Stimulated activated CD4-positive, alpha-beta T cell treated with anti-CD3 and anti-CD28 coated beads, Interleukin-2, amount 100 ng/mL, for 4 hours (primary cell): Measurements from ENCODE around the gene IFT20.

ENCODE experiments used
- DNase-seq: peaks from one replicate; pipeline ENCODE4 v3.0.0-alpha.2; 2020; ENCODE audit warnings: low read depth

Gene IFT20, protein sequence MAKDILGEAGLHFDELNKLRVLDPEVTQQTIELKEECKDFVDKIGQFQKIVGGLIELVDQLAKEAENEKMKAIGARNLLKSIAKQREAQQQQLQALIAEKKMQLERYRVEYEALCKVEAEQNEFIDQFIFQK

DNA sequence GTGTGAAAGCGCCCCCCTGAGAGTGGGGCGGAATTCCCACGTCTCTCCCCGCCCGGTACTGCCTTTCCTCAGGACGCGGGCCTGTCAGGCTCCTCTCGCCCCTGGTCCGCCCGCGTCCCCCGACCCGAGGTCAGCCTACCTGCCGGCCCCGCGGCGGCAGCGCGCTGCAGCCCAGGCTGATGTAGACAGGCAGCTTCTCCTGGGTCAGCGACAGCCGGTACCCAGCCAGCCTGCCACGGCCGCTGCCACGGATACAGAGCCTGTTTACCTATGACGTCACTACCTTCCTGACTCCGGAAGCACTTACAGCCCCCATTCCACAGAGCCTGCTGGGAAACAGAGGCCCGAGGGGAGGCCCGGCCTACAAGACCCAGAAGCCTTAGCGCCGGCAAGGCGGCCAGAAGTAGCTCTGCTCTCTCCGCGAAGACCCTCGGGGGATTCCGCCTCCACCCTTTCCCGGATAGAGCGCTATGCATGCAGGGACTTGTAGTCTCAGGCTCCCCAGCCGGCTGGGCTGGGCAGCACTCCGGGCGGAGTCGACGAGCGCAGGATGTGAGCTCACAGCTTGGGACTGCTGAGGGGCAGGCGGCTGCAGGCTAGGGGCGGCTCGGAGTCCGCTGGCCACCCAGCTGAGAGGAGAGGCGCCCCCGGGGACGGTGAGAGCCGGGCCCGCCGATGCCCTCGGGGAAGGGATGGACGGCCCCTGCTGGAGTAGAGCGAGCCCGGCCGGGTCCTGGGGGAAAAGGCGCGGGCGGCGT is at the start of gene IFT20, which contains the start of gene TNFAIP1:
TSS of gene IFT20 (minus strand) at position 272 of the 758 bp plus-strand sequence. CDS start 3,487 bp downstream, outside the sequence.
TSS of gene TNFAIP1 (plus strand) at position 561 of the 758 bp plus-strand sequence. CDS start 3,761 bp downstream, outside the sequence.
- peak; percentile 99 for DNase-seq

DNA sequence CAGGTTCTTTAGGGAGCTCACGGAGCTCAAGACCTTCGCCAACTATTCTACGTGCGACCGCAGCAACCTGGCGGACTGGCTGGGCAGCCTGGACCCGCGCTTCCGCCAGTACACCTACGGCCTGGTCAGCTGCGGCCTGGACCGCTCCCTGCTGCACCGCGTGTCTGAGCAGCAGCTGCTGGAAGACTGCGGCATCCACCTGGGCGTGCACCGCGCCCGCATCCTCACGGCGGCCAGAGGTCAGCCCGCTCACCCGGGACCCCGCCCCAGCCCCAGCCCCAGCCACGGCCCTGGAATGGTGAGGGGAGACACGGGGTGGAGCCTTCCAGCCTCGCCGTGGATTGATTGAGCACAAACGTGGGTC is 49.7 kb upstream of the IFT20 start:
- DNase-seq, result no peak

DNA sequence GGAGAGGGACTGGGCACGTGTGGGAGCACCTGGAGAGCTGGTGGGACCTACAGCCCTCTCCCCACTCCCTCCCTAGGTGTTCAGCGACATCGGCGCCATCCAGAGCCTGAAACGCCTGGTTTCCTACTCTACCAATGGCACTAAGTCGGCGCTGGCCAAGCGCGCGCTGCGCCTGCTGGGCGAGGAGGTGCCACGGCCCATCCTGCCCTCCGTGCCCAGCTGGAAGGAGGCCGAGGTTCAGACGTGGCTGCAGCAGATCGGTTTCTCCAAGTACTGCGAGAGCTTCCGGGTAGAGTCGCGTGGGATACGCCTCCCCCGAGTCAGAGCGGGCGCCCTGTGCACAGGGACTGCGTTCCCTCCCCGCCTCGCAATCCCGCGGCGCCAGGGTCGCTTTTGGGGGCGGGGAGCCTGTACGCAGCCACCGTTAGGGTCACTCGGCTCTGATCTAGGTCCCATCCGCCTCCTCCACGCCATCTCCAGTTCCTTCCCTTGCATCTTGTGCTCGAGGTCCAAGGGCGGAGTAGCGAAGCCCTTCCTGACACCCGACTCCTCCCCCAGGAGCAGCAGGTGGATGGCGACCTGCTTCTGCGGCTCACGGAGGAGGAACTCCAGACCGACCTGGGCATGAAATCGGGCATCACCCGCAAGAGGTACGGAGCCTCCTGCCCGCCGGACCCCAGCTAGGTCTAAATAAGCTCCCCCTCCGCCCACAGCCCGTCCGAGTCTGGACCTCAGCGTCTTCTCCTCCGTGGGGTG is 49.2 kb upstream of the IFT20 start:
- peak; percentile 53 for DNase-seq

DNA sequence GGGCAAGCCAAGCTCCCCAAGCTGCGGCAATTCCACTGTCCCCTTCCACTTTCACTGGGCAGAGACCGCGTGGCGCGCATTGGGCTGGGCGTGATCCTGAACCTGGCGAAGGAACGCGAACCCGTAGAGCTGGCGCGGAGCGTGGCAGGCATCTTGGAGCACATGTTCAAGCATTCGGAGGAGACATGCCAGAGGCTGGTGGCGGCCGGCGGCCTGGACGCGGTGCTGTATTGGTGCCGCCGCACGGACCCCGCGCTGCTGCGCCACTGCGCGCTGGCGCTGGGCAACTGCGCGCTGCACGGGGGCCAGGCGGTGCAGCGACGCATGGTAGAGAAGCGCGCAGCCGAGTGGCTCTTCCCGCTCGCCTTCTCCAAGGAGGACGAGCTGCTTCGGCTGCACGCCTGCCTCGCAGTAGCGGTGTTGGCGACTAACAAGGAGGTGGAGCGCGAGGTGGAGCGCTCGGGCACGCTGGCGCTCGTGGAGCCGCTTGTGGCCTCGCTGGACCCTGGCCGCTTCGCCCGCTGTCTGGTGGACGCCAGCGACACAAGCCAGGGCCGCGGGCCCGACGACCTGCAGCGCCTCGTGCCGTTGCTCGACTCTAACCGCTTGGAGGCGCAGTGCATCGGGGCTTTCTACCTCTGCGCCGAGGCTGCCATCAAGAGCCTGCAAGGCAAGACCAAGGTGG is 46.0 kb upstream of the IFT20 start:
- no peak for DNase-seq

DNA sequence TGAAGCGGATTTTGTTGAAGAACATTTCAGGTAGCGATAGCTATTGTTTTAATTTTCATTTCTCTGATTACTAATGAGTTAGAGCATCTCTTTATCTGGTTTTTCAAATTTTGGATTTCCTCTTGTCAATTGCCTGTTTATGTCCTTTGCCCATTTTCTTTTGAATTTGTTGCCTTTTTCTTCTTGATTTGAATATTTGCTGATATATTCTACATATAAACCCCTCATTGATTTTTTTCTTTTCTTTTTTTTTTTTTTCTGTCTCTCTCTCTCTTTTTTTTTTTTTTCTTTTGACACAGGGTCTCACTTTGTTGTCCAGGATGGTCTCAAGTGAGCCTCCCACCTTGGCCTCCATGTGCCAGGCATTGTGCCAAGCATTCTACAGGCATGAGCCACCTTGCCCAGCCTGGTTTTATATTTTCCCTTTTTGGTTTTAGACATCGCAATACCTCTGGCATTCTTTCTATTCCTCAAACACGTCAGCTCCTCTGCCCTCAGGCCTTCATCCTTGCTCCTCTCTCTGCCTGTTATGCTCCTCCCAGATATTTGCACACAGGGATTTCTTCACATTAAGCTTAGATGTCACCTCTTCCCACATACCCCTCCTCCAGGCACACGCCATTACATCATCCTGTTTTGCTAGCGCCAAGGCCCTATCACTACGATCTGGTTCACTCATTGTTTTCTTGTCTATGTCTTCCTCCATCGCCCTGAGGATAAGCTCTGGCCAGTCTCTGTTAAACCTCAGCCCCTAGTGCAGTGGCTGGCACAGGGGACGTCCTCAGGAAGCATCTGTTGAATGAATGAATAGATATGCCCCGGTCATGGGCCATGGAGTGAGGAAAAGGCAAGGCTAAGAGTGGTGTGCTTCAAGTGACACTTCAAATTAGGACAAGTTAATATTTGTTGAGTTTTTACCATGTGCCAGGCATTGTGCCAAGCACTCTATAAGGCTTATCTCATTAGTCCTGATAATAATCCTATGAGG is 44.8 kb upstream of the IFT20 start:
- DNase-seq, result no peak

DNA sequence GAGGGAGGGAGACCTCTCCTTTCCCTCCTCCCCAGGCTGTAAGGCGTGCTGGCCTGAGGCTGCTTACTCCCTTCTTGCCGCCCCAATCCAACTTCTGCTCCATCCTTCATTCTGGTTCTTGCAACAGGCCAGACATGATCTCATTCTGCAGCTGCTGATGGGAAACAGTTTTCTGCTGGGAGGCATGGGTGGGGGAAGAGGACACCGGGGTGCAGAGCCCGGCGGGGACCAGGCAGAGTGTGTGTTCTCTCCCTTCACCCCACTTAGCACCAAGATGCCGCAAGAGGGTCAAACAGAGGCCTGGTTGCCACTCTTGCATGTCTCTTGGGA is 37.6 kb upstream of the IFT20 start:
- no peak for DNase-seq

DNA sequence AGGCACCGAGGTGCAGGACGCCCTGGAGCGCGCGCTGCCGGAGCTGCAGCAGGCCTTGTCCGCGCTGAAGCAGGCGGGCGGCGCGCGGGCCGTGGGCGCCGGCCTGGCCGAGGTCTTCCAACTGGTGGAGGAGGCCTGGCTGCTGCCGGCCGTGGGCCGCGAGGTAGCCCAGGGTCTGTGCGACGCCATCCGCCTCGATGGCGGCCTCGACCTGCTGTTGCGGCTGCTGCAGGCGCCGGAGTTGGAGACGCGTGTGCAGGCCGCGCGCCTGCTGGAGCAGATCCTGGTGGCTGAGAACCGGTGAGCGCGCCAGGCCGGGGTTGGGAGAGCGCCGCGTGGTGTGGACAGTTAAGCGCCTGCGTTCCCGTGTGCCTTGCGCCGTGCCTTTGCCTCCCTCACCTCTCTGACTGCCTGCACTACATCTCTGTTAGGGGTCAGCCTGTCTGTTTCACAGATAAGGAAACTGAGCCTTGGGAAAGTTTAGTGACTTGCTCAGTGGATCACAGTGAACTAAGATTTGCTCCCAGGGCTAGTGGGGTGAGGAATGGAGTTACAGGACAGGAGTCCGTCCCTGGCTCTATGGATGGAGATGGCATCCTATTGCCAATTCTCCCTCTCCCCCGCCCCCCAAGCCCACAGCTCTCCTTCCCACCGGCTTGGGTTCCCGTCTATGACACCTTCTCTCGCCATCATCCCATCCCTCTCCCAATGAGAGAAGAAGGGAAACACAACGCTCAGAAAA is 37.1 kb upstream of the IFT20 start:
- no peak for DNase-seq

DNA sequence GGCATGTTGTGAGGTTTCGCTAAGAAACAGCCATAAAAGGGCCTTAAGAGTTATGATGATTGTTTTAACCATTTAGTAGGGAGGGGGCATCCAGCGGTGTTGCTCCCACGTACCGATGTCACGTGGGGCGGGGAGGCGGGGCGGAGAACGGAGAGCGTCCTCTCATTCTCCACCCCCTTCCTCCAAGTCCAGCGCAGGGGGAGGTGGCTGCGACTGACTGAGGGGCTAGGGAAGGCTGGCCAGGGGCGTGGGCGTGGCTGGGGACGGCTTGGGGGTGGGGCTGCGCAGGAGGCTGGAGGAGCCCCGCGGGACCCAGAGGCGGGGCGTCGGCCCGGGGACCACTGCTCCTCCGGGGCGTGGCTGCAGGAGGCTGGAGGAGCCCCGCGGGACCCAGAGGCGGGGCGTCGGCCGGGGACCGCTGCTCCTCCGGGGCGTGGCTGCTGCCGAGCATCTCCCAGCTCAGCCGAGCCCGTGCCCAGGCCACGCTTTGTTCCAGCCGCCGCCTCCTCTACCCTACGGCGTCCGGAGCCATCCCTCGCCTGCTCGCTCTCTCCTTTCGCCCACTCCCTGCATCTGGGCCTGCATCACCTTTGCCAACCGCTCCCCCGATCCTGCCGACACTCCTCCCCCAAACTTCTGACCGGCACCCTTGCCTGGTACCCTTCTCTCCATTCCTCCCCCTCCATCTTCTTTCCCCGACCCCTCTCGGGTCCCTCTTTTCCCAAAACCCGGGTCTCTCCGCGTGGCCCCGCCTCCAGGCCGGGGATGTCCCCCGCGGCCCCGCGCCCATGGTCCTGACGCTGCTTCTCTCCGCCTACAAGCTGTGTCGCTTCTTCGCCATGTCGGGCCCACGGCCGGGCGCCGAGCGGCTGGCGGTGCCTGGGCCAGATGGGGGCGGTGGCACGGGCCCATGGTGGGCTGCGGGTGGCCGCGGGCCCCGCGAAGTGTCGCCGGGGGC is 36.3 kb upstream of the IFT20 start, which contains the start of gene SARM1:
TSS of gene SARM1 (plus strand) at position 450 of the 958 bp plus-strand sequence. CDS start at position 789, 339 bp downstream.
- peak; percentile 73 for DNase-seq

DNA sequence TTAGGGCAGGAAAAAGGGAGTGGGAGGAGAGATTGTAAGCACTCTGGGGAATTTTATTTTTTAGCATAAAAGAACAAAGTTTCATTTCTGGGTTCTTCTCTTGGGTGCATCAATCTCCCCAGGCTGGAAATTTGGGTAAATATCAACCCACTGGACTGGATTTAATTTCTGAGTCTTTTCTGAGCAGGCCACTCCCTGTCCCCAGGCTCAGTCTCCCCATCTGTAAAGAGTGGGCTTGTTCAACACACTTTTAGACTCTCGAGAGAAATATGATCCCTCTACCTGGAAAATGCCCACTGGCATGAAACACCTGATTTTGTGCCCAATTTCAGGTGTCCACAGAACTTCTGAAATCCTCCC is 35.5 kb upstream of the IFT20 start:
- DNase-seq, result no peak

DNA sequence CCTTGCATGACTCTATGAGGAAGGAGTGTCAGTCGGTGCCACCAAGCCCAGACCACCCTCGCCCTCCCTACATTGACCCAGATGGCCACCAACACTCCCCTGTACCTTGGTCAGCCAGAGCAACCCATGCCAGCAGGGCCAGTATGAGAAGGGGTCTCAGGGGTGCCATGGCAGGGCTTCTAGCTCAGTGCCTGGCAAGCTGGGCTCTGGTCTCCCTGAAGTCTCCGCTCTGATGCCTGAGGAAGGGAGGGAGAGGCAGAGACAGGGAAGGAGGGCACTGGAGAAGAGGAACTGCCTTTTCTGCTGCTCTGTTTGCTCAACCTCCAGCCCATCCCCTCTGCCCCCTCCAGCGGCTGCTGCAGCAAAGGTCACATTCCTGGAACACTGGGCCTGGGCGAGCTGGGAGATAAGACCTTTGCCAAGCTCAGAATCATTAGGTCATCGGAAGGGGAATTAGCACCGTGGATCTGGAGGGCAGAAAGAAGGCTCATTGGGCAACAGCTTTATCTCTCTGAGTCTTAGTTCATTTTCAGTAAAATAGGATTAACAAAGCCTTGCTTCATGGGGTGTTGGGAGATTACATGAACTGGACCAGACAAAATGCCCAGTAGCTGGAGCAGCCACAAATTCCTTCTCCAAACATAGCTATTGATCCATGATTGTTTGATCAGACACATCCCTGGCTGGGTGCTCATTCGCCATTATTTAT is 34.9 kb upstream of the IFT20 start, which contains the start of gene VTN:
TSS of gene VTN (minus strand) at position 273 of the 709 bp plus-strand sequence. CDS start at position 169, 104 bp downstream.
- no peak for DNase-seq

DNA sequence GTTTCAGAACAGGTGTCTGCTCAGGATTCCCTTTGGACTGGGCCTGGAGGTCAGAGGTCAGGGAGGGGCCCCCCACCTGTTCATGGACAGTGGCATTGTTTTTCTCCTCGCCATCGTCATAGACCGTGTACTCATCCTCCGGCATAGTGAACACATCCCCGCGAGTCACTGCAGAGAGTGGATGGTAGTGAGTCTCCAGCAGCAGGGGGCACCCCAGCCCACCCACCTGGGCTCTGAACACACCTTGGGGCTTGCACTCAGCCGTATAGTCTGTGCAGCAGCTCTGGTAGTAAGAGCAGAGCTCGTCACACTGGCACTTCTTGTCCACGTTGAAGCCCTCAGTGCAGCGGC is 34.4 kb upstream of the IFT20 start:
- no peak for DNase-seq

DNA sequence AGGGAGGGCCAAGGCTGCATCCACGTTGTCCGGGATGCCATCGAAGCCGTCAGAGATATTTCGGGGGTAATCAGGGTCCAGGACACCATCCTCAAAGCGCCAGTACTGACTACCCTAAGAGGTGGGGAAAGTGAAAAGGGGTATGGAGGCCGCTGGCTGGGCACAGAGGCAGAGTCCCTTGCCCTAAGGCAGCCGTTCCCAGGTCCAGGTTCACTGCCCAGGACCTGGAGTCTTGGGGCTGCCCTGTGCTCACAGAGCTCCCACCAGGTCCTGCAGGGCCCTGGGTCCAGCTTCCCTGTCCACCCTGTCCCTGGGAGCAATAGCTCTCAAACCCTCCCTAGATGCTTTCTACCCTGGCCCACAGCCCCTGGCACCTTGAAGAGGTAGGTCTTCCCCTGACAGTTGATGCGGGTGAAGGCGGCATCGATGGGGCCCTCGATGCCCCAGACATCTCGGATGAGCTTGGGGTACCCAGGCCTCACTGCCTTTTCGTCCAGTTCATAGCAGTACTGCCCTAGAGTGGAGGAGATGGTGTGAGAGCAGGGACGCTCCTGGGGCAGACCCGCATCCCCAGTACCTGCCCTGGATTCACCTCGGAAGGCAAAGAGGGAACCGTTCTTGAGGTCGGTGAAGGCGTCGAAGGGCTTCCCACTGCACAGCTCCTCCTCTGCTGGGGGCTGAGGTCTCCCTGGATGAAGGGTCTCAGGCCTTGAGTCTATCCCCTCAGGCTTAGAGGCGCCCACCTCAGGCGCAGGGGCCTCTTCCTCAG is 33.8 kb upstream of the IFT20 start:
- DNase-seq, result no peak

DNA sequence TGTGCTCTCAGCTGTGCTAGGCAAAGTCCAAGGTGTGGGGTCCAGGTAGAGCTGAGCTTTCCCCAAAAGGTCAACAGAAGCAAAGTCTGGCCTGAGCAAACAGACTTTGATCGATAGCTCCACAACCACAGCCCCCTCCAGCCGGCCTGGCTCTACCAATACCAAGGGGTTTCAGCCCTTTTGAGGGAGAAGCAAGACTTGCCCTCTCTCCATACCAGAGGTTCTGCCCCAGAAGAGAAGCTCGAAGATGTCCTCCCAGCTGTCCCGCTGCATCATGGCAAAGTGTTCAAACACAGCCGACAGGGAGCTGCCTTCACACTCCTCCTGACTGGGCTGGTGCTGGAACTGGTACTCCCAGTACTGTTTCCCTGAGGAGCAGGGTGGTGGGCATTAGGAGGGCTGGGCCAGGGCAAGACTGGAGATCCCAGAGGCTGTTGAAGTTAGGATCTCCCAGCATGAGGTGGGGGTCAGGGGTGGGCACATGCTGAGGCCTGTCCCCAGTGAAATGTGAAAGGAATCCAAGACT is 33.1 kb upstream of the IFT20 start:
- DNase-seq, result no peak

DNA sequence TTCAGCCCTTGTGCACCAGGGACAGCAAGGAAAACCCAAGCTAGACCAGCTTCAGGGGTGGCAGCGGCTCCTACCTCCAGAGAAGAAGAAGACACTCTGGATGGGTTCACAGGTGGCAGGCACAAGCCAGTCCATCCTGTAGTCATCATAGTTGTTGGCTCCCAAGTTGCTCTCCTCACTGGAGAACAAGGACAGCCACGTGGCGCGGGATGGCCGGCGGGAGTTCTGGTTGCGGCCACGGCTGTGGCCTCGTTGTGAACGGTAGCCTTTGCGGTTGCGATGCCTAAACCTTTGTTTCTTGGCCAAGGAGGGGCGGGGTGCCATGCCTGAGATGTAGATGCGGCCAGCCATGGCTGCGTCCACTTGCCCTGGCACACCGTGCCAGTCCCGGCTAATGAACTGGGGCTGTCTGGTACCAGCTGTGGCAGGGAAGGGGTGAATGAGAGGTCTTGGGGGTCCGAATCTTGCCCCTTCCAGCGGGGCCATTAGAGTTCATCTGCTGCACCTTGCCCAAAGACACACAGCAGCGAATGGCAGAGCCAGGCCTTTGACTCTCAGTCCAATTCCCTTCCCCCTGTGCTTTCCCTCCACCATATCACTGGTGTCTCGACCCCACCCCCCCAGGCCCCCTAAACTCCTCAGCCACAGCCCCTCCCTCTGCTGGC is 32.5 kb upstream of the IFT20 start:
- DNase-seq, result no peak

DNA sequence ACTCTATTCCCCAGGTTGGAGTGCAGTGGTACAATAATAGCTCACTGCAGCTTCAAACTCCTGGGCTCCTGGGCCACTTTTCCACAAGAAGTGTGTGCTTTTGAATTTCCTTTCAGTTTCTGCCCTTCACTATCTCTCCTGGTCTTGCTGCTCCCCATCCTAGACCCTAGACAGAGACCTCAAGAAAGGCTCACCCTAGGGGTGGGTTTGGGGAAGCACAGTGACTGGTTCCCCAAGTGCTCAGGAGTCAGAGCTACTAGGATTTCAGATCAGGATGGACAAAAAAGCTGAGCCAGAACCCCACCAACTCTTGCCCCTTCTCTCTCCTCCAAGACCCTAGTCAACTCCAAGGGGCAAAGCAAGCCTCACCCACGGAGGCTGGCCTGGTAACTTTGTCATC is 31.3 kb upstream of the IFT20 start:
- no peak for DNase-seq

DNA sequence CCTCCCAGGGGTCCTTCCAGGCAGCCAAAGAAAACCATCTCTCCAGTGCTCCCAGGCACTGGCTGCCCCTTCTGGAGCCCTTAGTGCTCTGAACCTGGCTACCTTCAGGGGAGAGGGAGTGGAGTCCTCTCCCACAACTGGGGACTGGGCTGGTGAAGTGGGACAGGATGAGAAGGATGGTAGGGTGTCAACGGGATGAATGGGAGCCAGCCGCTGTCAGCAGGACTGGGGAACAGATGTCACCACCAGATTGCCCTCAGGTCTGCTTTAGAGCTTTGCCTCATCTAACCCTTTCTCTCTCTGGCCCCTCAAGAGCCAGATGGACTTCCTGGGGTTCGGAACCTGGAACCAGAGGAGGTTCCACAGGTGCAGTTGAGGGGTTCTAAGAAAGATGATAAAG is 30.2 kb upstream of the IFT20 start:
- DNase-seq, result no peak

DNA sequence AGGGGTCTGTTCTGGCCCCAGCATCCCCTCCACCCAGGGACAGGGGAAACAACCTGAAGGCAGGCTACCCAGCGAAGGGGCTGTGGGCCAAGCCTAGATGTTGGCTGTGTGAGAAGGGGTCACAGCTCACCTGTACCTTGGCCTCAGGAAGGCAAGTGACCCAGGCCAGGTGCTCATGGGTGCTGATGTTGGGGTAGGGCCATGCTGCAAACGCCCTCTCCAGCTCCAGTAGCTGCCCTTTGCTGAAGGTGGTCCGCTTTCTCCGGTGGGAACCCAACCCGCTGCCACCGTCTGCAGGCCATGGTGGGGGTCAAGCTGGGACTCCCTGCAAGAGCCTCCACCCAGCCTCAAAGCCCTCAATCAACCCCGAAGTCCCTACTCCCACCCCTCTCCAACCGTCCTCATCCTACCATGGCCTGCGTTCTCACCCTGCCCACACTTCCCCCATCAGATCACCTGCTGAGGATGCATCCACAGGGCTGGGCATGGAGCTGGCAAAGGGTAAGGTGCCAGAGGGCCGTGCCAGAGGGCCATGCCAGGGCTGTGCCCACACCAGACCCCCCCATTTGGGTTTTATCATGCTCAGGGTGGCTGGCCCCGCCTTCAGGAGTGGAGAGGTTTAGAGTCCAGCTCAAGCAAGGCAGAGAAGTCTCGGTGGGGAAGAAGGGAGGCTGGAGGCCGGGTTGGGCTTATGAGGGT is 29.5 kb upstream of the IFT20 start, which contains the start of gene SEBOX:
TSS of gene SEBOX (minus strand) at position 535 of the 699 bp plus-strand sequence. CDS start at position 487, 48 bp downstream.
- no peak for DNase-seq
